ENCODE measurements around the gene IL18.
A peak's percentile ranks its signal among the peaks of the same experiment; 100 is the strongest.
"Not testable (repeated sequence)": the region's sequence is repeated elsewhere in the genome, so short reads cannot be mapped to it uniquely, and the experiment has no call there.

Gene IL18

GRCh38 chr11:112121981-112122615, 41.8 kb downstream of the IL18 start:
- no peak for DNase-seq (ENCODE audit: low spot score)

GRCh38 chr11:112118176-112118575, 45.7 kb downstream of the IL18 start:
- DNase-seq (ENCODE audit: low spot score), result peak; percentile 43

- DNase-seq (ENCODE audit: low spot score), result no peak
Observed at GRCh38 chr11:112115386-112115785, 48.5 kb downstream of the IL18 start.

DNA sequence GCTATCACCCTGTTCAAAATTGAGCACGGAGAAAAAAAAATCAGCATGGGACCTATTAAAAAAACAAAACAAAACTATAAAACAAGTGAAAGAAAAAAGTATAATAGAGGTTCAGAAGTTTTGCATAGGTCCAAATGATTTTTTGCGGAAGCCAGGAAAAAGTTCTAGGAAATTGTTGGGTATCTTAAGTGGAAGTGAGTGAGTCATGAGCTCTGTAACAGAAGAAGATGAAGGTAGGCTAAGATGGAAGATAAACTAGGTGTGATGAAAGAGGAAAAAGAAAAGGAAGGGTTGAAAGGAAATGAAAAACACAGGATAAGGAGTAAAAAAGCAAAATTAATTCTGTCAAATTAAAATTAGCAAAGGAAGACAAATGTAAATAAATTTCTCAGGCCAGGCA, 49.4 kb downstream of the IL18 start:
- no peak for DNase-seq (ENCODE audit: low spot score)

GRCh38 chr11:112113539-112114457, 50.1 kb downstream of the IL18 start:
- peak; percentile 58 for DNase-seq (ENCODE audit: low spot score)

GRCh38 chr11:112106070-112106469, 57.8 kb downstream of the IL18 start:
- DNase-seq (ENCODE audit: low spot score), result no peak

- no peak for DNase-seq (ENCODE audit: low spot score)
Observed at GRCh38 chr11:112103446-112103845, 60.4 kb downstream of the IL18 start.

DNA sequence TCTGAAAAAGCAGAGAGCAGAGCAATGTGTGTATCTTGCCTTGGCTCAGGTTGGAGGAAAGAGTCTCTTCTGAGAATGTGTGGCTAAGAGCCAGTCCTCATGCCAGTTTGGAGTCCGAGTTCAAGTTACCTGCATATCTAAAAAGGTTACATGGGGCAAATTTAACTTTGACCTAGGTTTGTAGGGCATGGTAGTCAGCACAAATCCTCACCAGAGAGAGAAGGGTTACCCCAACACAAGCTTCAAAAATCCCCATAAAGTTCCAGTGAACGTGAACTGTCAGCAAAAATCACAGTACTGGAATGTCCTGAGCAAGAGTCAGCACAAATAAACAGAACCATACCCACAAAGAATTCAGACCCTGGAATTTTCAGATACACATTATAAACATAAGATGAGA, 63.4 kb downstream of the IL18 start:
- DNase-seq (ENCODE audit: low spot score), result no peak

GRCh38 chr11:112097734-112098528, 66.0 kb downstream of the IL18 start:
- no peak for DNase-seq (ENCODE audit: low spot score)

GRCh38 chr11:112096194-112096593, 67.7 kb downstream of the IL18 start:
- no peak for DNase-seq (ENCODE audit: low spot score)

DNA sequence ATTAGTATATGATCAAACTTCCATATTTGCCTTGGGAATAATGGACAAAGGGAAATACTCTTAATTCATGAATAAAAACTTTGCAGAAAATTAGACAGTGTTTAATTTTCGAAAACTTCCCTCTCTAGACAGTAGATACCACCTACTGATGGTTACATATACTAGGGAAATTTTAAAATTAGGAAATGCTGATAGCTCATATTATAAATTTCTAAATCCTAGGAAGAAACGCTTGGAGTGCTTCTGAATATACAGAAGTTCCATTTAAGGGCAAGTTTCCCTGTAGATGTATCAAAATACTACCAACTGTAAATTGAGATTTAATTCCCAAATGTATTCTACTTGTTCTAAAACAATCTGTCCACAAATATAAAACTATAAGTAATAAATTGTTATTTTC, 68.6 kb downstream of the IL18 start:
- not testable (repeated sequence) for DNase-seq (ENCODE audit: low spot score)

All from activated CD4-positive, alpha-beta T cell treated with anti-CD3 and anti-CD28 coated beads, Interleukin-2, Interleukin-4, amounts not matched to agents 100 ng/mL and 50 ng/mL, durations not matched to agents 16 hours and 8 hours (primary cell).